ENCODE results near the gene PCNX3. TPM values are rescaled to one million over a fixed set of nuclear protein-coding genes. Genes with fewer than 3 reads are reported as not detected.
A peak's percentile ranks its signal among the peaks of the same experiment; 100 is the strongest.

PCNX3 gene
- total and polyA plus RNA-seq, 2 of the 13 experiments (the other 11 are each of a cell fraction or from before 2014, with no cell fraction given) = 16.2 to 23.0 TPM

DNA sequence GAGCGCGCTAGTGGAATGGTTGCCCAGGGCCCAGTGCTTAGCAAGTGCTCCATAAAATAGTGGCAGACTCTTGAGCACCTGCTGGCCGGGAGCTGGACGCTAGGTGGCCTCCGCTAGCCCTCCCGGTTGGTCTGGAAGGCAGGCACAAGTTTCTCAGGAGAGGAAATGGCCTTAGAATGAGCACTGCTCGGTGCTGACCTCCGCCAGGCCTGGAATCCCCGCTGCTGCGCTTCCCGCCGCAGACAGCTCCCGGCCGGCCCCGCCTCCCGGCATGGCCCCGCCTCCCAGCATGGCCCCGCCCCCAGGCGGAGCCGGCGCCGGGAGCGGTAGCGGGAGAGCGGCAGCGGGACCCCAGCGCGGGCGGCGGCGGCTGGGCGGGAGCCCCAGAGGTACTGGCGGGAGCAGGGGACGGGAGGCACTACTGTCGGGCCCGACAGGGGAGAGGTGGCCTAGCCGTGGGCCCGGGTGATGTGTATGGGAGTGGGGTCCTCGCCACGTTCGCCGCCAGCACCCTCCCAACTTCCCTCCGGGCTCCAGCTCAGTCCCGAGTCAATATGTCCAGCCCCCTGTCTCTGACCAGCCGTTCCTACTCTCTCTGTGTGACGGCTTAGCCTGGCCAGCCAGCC is 22.3 kb downstream of the PCNX3 start, which contains the start of gene SIPA1 (continued):
- TF ChIP-seq, protein P1, sequence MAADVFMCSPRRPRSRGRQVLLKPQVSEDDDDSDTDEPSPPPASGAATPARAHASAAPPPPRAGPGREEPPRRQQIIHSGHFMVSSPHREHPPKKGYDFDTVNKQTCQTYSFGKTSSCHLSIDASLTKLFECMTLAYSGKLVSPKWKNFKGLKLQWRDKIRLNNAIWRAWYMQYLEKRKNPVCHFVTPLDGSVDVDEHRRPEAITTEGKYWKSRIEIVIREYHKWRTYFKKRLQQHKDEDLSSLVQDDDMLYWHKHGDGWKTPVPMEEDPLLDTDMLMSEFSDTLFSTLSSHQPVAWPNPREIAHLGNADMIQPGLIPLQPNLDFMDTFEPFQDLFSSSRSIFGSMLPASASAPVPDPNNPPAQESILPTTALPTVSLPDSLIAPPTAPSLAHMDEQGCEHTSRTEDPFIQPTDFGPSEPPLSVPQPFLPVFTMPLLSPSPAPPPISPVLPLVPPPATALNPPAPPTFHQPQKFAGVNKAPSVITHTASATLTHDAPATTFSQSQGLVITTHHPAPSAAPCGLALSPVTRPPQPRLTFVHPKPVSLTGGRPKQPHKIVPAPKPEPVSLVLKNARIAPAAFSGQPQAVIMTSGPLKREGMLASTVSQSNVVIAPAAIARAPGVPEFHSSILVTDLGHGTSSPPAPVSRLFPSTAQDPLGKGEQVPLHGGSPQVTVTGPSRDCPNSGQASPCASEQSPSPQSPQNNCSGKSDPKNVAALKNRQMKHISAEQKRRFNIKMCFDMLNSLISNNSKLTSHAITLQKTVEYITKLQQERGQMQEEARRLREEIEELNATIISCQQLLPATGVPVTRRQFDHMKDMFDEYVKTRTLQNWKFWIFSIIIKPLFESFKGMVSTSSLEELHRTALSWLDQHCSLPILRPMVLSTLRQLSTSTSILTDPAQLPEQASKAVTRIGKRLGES (CRISPR knock-in tag; IDR thresholded peaks at IDR 0.05; ENCODE audit: borderline replicate concordance) = no peak
- no peak for TF ChIP-seq FLYWCH1 (CRISPR knock-in tag; IDR thresholded peaks at IDR 0.05)
- no peak for TF ChIP-seq MIXL1 (CRISPR knock-in tag; IDR thresholded peaks at IDR 0.05)
- TF ChIP-seq, protein P2, sequence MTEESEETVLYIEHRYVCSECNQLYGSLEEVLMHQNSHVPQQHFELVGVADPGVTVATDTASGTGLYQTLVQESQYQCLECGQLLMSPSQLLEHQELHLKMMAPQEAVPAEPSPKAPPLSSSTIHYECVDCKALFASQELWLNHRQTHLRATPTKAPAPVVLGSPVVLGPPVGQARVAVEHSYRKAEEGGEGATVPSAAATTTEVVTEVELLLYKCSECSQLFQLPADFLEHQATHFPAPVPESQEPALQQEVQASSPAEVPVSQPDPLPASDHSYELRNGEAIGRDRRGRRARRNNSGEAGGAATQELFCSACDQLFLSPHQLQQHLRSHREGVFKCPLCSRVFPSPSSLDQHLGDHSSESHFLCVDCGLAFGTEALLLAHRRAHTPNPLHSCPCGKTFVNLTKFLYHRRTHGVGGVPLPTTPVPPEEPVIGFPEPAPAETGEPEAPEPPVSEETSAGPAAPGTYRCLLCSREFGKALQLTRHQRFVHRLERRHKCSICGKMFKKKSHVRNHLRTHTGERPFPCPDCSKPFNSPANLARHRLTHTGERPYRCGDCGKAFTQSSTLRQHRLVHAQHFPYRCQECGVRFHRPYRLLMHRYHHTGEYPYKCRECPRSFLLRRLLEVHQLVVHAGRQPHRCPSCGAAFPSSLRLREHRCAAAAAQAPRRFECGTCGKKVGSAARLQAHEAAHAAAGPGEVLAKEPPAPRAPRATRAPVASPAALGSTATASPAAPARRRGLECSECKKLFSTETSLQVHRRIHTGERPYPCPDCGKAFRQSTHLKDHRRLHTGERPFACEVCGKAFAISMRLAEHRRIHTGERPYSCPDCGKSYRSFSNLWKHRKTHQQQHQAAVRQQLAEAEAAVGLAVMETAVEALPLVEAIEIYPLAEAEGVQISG (CRISPR knock-in tag; IDR thresholded peaks at IDR 0.05) = peak; percentile 48; the same call in 1 of the 2 replicates
- TF ChIP-seq MYC (CRISPR knock-in tag; IDR thresholded peaks at IDR 0.05; ENCODE audit: borderline replicate concordance) = peak; percentile 37
- TF ChIP-seq GATAD1 (CRISPR knock-in tag; IDR thresholded peaks at IDR 0.05) = no peak
- peak; percentile 76 for TF ChIP-seq HNRNPLL (IDR thresholded peaks at IDR 0.05; ENCODE audit: low read depth, low read length, poor library complexity, severe bottlenecking)
- TF ChIP-seq, protein P3, sequence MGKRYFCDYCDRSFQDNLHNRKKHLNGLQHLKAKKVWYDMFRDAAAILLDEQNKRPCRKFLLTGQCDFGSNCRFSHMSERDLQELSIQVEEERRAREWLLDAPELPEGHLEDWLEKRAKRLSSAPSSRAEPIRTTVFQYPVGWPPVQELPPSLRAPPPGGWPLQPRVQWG (CRISPR knock-in tag; IDR thresholded peaks at IDR 0.05; ENCODE audit: borderline replicate concordance, low read depth) = no peak
- peak; percentile 99 for TF ChIP-seq AGO2 (optimal IDR thresholded peaks at IDR 0.05; ENCODE audit: low read depth, low read length)
- no peak for TF ChIP-seq ZSCAN30 (CRISPR knock-in tag; IDR thresholded peaks at IDR 0.05)
- TF ChIP-seq MLLT10 (CRISPR knock-in tag; IDR thresholded peaks at IDR 0.05) = no peak
- TF ChIP-seq ZNF850 (CRISPR knock-in tag; conservative IDR thresholded peaks at IDR 0.05) = no peak
- TF ChIP-seq ASH2L (IDR thresholded peaks at IDR 0.05; ENCODE audit: insufficient read length, low read depth, low read length) = peak; percentile 50
- TF ChIP-seq CCDC6 (CRISPR knock-in tag; IDR thresholded peaks at IDR 0.05) = no peak
- no peak for TF ChIP-seq ZBTB3 (CRISPR knock-in tag; IDR thresholded peaks at IDR 0.05; ENCODE audit: borderline replicate concordance, low read depth)
- TF ChIP-seq KDM6A (CRISPR knock-in tag; IDR thresholded peaks at IDR 0.05; ENCODE audit: low read depth) = no peak
- TF ChIP-seq NKX3-1 (CRISPR knock-in tag; IDR thresholded peaks at IDR 0.05) = no peak
- TF ChIP-seq ZNF746 (CRISPR knock-in tag; IDR thresholded peaks at IDR 0.05) = no peak
- peak; percentile 82; the same call in 1 of the 2 replicates for TF ChIP-seq ZNF670 (CRISPR knock-in tag; IDR thresholded peaks at IDR 0.05; ENCODE audit: borderline replicate concordance)
- TF ChIP-seq, protein P4, sequence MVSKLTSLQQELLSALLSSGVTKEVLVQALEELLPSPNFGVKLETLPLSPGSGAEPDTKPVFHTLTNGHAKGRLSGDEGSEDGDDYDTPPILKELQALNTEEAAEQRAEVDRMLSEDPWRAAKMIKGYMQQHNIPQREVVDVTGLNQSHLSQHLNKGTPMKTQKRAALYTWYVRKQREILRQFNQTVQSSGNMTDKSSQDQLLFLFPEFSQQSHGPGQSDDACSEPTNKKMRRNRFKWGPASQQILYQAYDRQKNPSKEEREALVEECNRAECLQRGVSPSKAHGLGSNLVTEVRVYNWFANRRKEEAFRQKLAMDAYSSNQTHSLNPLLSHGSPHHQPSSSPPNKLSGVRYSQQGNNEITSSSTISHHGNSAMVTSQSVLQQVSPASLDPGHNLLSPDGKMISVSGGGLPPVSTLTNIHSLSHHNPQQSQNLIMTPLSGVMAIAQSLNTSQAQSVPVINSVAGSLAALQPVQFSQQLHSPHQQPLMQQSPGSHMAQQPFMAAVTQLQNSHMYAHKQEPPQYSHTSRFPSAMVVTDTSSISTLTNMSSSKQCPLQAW (CRISPR knock-in tag; IDR thresholded peaks at IDR 0.05) = no peak
